ENCODE data around the gene ATP6V0E1. TPM values are rescaled to one million over a fixed set of nuclear protein-coding genes. Genes with fewer than 3 reads are reported as not detected.

Gene ATP6V0E1
- total and polyA plus RNA-seq, 2 experiments from 2014 or later = 75.9 to 250 TPM

DNA sequence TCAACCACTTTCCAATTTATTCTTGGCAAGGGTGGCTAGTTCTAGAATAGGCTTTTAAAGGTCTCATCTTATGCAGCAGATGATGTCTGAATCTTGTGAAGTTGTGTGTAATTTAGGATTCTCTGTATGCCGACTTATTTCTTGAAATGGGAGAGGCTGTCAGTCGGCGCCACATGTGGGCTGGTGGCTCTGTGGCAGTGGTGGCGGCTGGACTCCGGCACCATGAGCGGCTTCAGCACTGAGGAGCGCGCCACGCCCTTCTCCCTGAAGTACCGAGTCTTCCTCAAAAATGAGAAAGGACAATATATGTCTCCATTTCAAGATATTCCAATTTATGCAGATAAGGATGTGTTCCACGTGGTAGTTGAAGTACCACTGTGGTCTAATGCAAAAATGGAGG lies 8.3 kb upstream of the ATP6V0E1 start:
- no peak overlapping the region for H3K4me3 Mint-ChIP-seq
- peaks cover 5% of the 10 kb centered on the region for H3K27me3 Mint-ChIP-seq (ENCODE audit: insufficient read depth, low read depth, poor library complexity)
- Histone ChIP-seq H3K27me3 (ENCODE audit: insufficient read depth) (peaks cover 8% of the 10 kb centered on the region; the same call in 1 of the 2 replicates), H4K20me1 (replicated peaks; ENCODE audit: insufficient read depth) (no peaks in the 10 kb centered on the region), H3K4me1 (ENCODE audit: insufficient read depth) (no peaks in the 10 kb centered on the region), H3K36me3 (ENCODE audit: insufficient read depth) (no peaks in the 10 kb centered on the region), H3K79me2 (replicated peaks; ENCODE audit: insufficient read depth) (no peaks in the 10 kb centered on the region), H3K9me2 (ENCODE audit: insufficient read depth) (no peaks in the 10 kb centered on the region), H3K4me2 (no peak overlapping the region), H3K27ac (ENCODE audit: low read depth) (no peak overlapping the region), H3K4me3 (no peak overlapping the region), H2AFZ (no peak overlapping the region), H3F3A (replicated peaks; ENCODE audit: low read depth) (no peaks in the 10 kb centered on the region)
- no peak overlapping the region for H3K27ac Mint-ChIP-seq
- H3K9me3 Mint-ChIP-seq = no peaks in the 10 kb centered on the region
- TF ChIP-seq, protein P1, sequence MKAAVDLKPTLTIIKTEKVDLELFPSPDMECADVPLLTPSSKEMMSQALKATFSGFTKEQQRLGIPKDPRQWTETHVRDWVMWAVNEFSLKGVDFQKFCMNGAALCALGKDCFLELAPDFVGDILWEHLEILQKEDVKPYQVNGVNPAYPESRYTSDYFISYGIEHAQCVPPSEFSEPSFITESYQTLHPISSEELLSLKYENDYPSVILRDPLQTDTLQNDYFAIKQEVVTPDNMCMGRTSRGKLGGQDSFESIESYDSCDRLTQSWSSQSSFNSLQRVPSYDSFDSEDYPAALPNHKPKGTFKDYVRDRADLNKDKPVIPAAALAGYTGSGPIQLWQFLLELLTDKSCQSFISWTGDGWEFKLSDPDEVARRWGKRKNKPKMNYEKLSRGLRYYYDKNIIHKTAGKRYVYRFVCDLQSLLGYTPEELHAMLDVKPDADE (IDR thresholded peaks at IDR 0.05) = no peak
- TF ChIP-seq STAT1 (IDR thresholded peaks at IDR 0.05; ENCODE audit: unreplicated experiment) = no peak
- no peak for TF ChIP-seq ZNF114 (CRISPR knock-in tag; IDR thresholded peaks at IDR 0.05)
- no peak for TF ChIP-seq CTCF (conservative IDR thresholded peaks at IDR 0.05; ENCODE audit: low read depth in 2 of 2)
- H3K36me3 Mint-ChIP-seq (ENCODE audit: low read depth) = no peaks in the 10 kb centered on the region
- DNase-seq (ENCODE audit: low spot score) = no peak
- ATAC-seq = no peak
- H3K4me1 Mint-ChIP-seq = no peaks in the 10 kb centered on the region

DNA sequence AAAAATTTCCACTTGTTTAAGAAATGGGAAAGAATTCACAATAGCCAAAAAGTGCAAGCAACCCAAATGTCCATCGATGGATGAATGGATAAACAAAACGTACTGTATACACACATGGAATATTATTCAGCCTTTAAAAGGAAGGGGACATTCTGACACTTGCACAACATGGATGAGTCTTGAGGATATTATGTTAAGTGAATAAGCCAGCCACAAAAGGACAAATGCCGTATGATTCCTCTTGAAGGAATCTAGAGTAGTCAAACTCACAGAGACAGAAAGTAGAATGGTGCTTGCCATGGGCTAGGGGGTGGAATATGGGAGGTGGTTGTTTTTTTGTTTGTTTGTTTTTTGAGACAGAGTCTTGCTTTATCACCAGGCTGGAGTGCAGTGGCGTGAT lies 3.8 kb upstream of the ATP6V0E1 start:
- Histone ChIP-seq H3K9me2 (ENCODE audit: insufficient read depth) (no peaks in the 10 kb centered on the region), H2AFZ (no peak overlapping the region), H3K4me3 (no peak overlapping the region), H3K79me2 (replicated peaks; ENCODE audit: insufficient read depth) (peaks cover 3% of the 10 kb centered on the region), H3K27me3 (ENCODE audit: insufficient read depth) (peaks cover 8% of the 10 kb centered on the region; the same call in 1 of the 2 replicates), H3K4me2 (no peak overlapping the region), H3F3A (replicated peaks; ENCODE audit: low read depth) (no peaks in the 10 kb centered on the region), H3K27ac (ENCODE audit: low read depth) (no peak overlapping the region), H4K20me1 (replicated peaks; ENCODE audit: insufficient read depth) (no peaks in the 10 kb centered on the region), H3K4me1 (ENCODE audit: insufficient read depth) (no peaks in the 10 kb centered on the region), H3K36me3 (ENCODE audit: insufficient read depth) (no peaks in the 10 kb centered on the region)
- TF ChIP-seq JUNB (IDR thresholded peaks at IDR 0.05; ENCODE audit: unreplicated experiment) (no peak), ZNF331 (CRISPR knock-in tag; IDR thresholded peaks at IDR 0.05; ENCODE audit: low read depth) (no peak), ZNF114 (CRISPR knock-in tag; IDR thresholded peaks at IDR 0.05) (no peak), CREB1 (CRISPR knock-in tag; IDR thresholded peaks at IDR 0.05; ENCODE audit: low read depth) (no peak), POLR2AphosphoS5 (IDR thresholded peaks at IDR 0.05; ENCODE audit: low read depth) (no peak)
- Mint-ChIP-seq H3K4me1 (no peaks in the 10 kb centered on the region), H3K27ac (no peak overlapping the region), H3K4me3 (no peak overlapping the region), H3K9me3 (no peaks in the 10 kb centered on the region), H3K36me3 (ENCODE audit: low read depth) (no peaks in the 10 kb centered on the region), H3K27me3 (ENCODE audit: insufficient read depth, low read depth, poor library complexity) (peaks cover 5% of the 10 kb centered on the region)
- ATAC-seq (no peak), DNase-seq (ENCODE audit: low spot score) (no peak)

DNA sequence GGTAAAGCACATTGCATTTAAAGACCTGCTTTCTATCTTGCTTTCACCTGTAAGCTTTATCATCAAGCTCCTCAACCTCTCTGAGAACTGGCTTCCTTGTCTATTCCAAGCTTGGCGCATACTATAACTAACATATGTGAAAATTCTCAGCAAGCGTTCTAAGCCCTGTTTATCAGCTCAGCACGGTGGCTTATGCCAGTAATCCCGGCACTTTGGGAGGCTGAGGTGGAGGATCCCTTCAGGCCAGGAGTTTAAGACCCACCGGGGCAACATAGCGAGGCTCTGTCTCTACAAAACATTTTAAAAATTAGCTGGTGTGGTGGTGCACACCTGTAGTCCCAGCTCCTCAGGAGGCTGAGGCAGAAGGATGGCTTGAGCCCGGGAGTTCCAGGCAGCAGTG lies 1.6 kb upstream of the ATP6V0E1 start:
- TF ChIP-seq, protein P1 (IDR thresholded peaks at IDR 0.05) = no peak
- DNase-seq (ENCODE audit: low spot score) (no peak), ATAC-seq (no peak)
- H3K36me3 ChIP-seq (ENCODE audit: insufficient read depth) = peaks cover 7% of the 10 kb centered on the region; the same call in 1 of the 2 replicates
- no peaks in the 10 kb centered on the region; the same call in 1 of the 2 replicates for H3K9me2 ChIP-seq (ENCODE audit: insufficient read depth)
- no peaks in the 10 kb centered on the region; the same call in 1 of the 2 replicates for H4K20me1 ChIP-seq (replicated peaks; ENCODE audit: insufficient read depth)
- Mint-ChIP-seq H3K9me3 (no peaks in the 10 kb centered on the region), H3K36me3 (ENCODE audit: low read depth) (peaks cover 8% of the 10 kb centered on the region; the same call in 2 of the 3 replicates), H3K4me1 (peaks cover 5% of the 10 kb centered on the region), H3K4me3 (no peak overlapping the region), H3K27me3 (ENCODE audit: insufficient read depth, low read depth, poor library complexity) (peaks cover 5% of the 10 kb centered on the region), H3K27ac (no peak overlapping the region)
- no peak overlapping the region for H2AFZ ChIP-seq
- no peak overlapping the region for H3K27ac ChIP-seq (ENCODE audit: low read depth)
- no peak overlapping the region for H3K4me3 ChIP-seq
- 0 out of 2 replicates have a peak, but pooled peaks cover 8% of the 10 kb centered on the region for H3K4me1 ChIP-seq (ENCODE audit: insufficient read depth)
- H3K79me2 ChIP-seq (replicated peaks; ENCODE audit: insufficient read depth) = peaks cover 24% of the 10 kb centered on the region
- no peak overlapping the region for H3K4me2 ChIP-seq
- H3K27me3 ChIP-seq (ENCODE audit: insufficient read depth) = no peaks in the 10 kb centered on the region
- H3F3A ChIP-seq (replicated peaks; ENCODE audit: low read depth) = no peaks in the 10 kb centered on the region

Measured in GM23338 (cell line).